Measurements from ENCODE around the gene TLCD3B.

Gene TLCD3B

DNA sequence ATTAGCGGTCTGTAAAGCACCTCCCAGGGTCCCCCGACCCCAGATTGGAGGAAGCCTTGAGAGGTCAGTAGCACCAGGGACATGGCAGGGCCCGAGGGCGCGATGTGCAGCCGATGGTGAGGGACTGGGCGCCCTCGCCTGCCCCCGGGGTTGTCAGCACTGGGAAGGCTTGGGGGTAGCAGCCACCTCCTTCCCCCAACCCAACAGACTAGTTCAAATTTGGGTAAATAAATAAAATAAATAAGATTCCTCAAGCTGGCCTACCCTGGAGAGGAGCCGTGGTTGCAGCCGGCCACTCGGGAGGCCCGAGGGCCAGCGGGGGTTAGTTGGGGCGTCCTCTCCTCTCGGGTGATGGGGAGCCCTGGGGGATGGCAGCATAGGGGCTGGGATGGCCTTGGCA, 6.6 kb downstream of the TLCD3B start:
- TF ChIP-seq TSHZ2 (CRISPR knock-in tag; IDR thresholded peaks at IDR 0.05) = no peak
- no peak for TF ChIP-seq ESRRG (CRISPR knock-in tag; IDR thresholded peaks at IDR 0.05)
- TF ChIP-seq ZNF565 (CRISPR knock-in tag; conservative IDR thresholded peaks at IDR 0.05; ENCODE audit: low read depth) = no peak
- no peak for TF ChIP-seq RARB (CRISPR knock-in tag; IDR thresholded peaks at IDR 0.05)
- no peak for TF ChIP-seq ZFP30 (CRISPR knock-in tag; IDR thresholded peaks at IDR 0.05)
- TF ChIP-seq ARNTL (CRISPR knock-in tag; IDR thresholded peaks at IDR 0.05; ENCODE audit: borderline replicate concordance, low read depth) = no peak
- TF ChIP-seq GLIS3 (CRISPR knock-in tag; IDR thresholded peaks at IDR 0.05) = no peak
- TF ChIP-seq ZNF70 (CRISPR knock-in tag; IDR thresholded peaks at IDR 0.05) = no peak
- TF ChIP-seq OSR1 (CRISPR knock-in tag; IDR thresholded peaks at IDR 0.05) = no peak
- TF ChIP-seq ZFP3 (CRISPR knock-in tag; IDR thresholded peaks at IDR 0.05) = no peak
- TF ChIP-seq TCF4 (CRISPR knock-in tag; IDR thresholded peaks at IDR 0.05; ENCODE audit: borderline replicate concordance) = no peak
- TF ChIP-seq, protein P1, sequence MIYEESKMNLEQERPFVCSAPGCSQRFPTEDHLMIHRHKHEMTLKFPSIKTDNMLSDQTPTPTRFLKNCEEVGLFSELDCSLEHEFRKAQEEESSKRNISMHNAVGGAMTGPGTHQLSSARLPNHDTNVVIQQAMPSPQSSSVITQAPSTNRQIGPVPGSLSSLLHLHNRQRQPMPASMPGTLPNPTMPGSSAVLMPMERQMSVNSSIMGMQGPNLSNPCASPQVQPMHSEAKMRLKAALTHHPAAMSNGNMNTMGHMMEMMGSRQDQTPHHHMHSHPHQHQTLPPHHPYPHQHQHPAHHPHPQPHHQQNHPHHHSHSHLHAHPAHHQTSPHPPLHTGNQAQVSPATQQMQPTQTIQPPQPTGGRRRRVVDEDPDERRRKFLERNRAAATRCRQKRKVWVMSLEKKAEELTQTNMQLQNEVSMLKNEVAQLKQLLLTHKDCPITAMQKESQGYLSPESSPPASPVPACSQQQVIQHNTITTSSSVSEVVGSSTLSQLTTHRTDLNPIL (CRISPR knock-in tag; IDR thresholded peaks at IDR 0.05; ENCODE audit: low read depth) = no peak
- no peak for TF ChIP-seq PATZ1 (CRISPR knock-in tag; IDR thresholded peaks at IDR 0.05; ENCODE audit: borderline replicate concordance)
- ATAC-seq = no peak

DNA sequence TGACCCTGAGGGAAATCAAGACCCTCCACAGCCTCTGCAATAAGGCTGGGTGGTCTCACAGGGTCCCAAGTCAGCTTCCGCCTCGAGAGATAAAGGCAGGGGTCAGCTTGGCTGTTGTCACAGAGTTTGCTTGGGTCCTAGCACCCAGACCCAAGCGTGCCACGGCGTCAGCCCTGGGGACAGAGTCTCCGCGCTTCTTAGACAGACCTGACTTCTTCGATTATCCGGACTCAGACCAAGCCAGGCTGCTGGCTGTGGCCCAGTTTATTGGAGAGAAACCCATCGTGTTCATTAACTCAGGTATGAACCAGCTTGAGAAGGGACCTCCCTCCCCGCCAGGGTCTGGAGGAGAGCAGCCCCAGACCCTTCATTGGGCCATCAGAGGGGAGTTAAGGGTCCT, 7.5 kb downstream of the TLCD3B start:
- ATAC-seq = no peak
- no peak for TF ChIP-seq ARNTL (CRISPR knock-in tag; IDR thresholded peaks at IDR 0.05; ENCODE audit: borderline replicate concordance, low read depth)
- TF ChIP-seq TCF4 (CRISPR knock-in tag; IDR thresholded peaks at IDR 0.05; ENCODE audit: borderline replicate concordance) = no peak
- TF ChIP-seq, protein P2, sequence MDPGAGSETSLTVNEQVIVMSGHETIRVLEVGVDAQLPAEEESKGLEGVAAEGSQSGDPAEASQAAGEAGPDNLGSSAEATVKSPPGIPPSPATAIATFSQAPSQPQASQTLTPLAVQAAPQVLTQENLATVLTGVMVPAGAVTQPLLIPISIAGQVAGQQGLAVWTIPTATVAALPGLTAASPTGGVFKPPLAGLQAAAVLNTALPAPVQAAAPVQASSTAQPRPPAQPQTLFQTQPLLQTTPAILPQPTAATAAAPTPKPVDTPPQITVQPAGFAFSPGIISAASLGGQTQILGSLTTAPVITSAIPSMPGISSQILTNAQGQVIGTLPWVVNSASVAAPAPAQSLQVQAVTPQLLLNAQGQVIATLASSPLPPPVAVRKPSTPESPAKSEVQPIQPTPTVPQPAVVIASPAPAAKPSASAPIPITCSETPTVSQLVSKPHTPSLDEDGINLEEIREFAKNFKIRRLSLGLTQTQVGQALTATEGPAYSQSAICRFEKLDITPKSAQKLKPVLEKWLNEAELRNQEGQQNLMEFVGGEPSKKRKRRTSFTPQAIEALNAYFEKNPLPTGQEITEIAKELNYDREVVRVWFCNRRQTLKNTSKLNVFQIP (CRISPR knock-in tag; IDR thresholded peaks at IDR 0.05; ENCODE audit: borderline replicate concordance, low read depth) = no peak
- TF ChIP-seq GLIS3 (CRISPR knock-in tag; IDR thresholded peaks at IDR 0.05) = no peak
- TF ChIP-seq, protein P1 (CRISPR knock-in tag; IDR thresholded peaks at IDR 0.05; ENCODE audit: low read depth) = no peak
- TF ChIP-seq OSR1 (CRISPR knock-in tag; IDR thresholded peaks at IDR 0.05) = no peak
- TF ChIP-seq CSDC2 (CRISPR knock-in tag; IDR thresholded peaks at IDR 0.05) = no peak
- TF ChIP-seq ZNF8 (CRISPR knock-in tag; IDR thresholded peaks at IDR 0.05) = no peak
- TF ChIP-seq ISL1 (CRISPR knock-in tag; IDR thresholded peaks at IDR 0.05) = no peak

DNA sequence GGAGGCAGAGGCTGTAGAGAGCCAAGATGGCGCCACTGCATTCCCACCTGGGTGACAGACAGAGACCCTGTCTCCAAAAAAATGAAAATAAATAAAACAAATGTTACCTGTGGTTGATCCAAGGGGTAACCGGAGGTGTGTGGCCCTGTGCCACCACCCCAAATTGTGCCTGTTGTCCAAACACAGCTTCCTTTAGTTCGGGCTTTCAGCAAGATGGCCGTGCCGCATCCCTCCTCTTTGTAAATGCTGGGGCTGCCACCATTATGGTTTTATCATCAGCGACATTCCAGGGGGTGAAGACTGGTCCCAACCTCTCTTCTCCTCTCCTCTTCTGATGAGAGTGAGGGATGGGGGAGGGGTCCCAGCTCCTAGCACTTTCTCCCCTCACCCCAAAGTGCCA, 8.2 kb downstream of the TLCD3B start, which contains the start of gene C16orf92:
Gene C16orf92 (plus strand): TSS at position 312 of the 400 bp plus-strand sequence. CDS start 143 bp downstream, outside the sequence.
- ATAC-seq = no peak

More for the DNA sequence above, 8.2 kb downstream of the TLCD3B start, which contains the start of gene C16orf92:
- TF ChIP-seq TSHZ2 (CRISPR knock-in tag; IDR thresholded peaks at IDR 0.05) = no peak
- TF ChIP-seq OSR1 (CRISPR knock-in tag; IDR thresholded peaks at IDR 0.05) = no peak
- TF ChIP-seq ZNF70 (CRISPR knock-in tag; IDR thresholded peaks at IDR 0.05) = no peak
- TF ChIP-seq PPARA (CRISPR knock-in tag; IDR thresholded peaks at IDR 0.05; ENCODE audit: borderline replicate concordance) = no peak
- no peak for TF ChIP-seq ARNTL (CRISPR knock-in tag; IDR thresholded peaks at IDR 0.05; ENCODE audit: borderline replicate concordance, low read depth)
- no peak for TF ChIP-seq ESRRG (CRISPR knock-in tag; IDR thresholded peaks at IDR 0.05)
- TF ChIP-seq BACH2 (CRISPR knock-in tag; IDR thresholded peaks at IDR 0.05; ENCODE audit: borderline replicate concordance) = no peak
- no peak for TF ChIP-seq ZFP30 (CRISPR knock-in tag; IDR thresholded peaks at IDR 0.05)

Data from SK-N-SH treated with all-trans-retinoic acid at 6 μM for 48 hours (cell line).